ENCODE measurements around the gene STRIP2.
"Not testable (repeated sequence)": the region's sequence is repeated elsewhere in the genome, so short reads cannot be mapped to it uniquely, and the experiment has no call there.

The STRIP2 gene

DNA sequence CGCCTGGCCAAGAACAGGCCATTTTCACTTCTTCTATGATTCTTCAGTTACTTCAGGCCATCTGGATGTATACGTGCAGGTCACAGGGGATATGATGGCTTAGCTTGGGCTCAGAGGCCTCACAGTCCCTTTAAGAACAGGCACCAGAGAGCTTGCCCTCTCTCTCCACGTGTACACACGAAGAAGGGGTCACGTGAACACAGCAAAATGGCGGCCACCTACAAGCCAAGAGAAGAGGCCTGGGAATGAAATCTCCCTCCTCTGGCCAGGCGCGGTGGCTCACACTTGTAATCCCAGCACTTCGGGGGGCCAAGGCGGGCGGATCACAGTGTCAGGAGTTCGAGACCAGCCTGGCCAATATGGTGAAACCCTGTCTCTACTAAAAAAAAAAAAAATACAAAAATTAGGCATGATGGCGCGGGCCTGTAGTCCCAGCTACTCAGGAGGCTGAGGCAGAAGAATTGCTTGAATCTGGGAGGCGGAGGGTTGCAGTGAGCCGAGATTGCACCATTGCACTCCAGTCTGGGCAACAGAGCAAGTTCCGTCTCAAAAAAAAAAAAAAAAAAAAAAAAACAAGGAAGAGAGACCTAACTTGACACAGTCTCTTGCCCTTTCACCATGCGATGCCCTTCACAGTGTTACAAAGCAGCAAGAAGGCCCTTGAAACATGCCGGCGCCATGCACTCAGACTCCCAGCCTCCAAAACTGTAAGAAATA is 100.5 kb downstream of the STRIP2 start:
- DNase-seq (ENCODE audit: low spot score) = not testable (repeated sequence)

DNA sequence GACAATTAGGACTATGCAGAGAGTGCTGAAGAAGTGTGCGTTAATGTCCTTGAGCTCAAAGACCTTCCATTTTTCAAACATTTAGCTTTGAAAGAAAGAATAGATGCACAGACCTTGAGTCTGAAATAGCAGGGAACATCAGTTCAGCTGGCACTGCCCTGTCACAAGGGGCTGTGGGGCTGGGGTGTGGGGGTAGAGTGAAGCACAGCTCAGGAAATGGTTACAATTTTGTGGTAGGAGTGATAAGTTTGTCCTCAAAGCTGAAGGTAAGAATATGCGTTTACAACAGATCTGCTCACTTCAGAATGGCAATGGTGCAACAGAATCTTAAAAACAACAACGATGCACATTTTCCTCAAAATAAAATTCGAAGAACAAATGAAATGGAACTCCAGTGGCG is 101.7 kb downstream of the STRIP2 start:
- no peak for DNase-seq (ENCODE audit: low spot score)

DNA sequence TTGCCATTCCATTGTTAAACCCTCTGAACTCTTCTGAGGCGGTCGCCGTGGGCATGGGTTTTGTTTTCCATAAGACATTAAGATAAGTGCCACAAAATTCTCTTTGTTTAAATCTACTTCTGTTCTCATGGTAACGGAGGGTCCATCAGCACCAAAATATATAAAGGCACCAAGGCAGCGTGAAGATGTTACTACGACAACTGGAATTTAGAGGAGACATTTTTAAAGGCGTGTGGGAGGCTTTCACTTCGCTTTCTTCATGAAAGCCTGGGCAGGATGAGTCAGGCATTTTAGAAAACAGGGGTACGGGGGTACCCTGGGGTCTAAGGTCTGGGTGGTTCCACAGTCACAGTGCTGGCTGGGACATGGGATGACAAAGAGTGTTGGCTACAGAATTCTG is 102.1 kb downstream of the STRIP2 start:
- no peak for DNase-seq (ENCODE audit: low spot score)
